Fibroblast of pulmonary artery (primary cell): ENCODE measurements around the gene DNER.
A peak's percentile ranks its signal among the peaks of the same experiment; 100 is the strongest.

Source experiments
- DNase-seq: peaks from one replicate; pipeline ENCODE4 v3.0.0-alpha.2; 2010; ENCODE audit warnings: low read depth
- H3K4me3 ChIP-seq: replicated peaks from 2 replicates; pipeline ENCODE4 v1.5.1; 2011; ENCODE audit warnings: low read depth, mild to moderate bottlenecking, control low read depth, low read length, moderate library complexity
- CTCF ChIP-seq: IDR thresholded peaks from 2 replicates; pipeline ENCODE4 v1.5.1; 2011; ENCODE audit warnings: mild to moderate bottlenecking, control low read depth, low read length, inconsistent platforms; ENCODE audit errors: missing control alignments

DNER gene

GRCh38 chr2:229438430-229439159, 275.8 kb downstream of the DNER start:
- no peak for DNase-seq
- H3K4me3 ChIP-seq: no peak overlapping the region
- no peak for TF ChIP-seq CTCF

- no peak for TF ChIP-seq CTCF
- H3K4me3 ChIP-seq: no peak overlapping the region
Measured at GRCh38 chr2:229437467-229437866, 276.9 kb downstream of the DNER start.

GRCh38 chr2:229434187-229434586, 280.2 kb downstream of the DNER start:
- DNase-seq: no peak
- no peak overlapping the region for H3K4me3 ChIP-seq
- TF ChIP-seq CTCF: no peak

More at GRCh38 chr2:229437467-229437866, 276.9 kb downstream of the DNER start:
- no peak for DNase-seq

GRCh38 chr2:229433351-229433750, 281.0 kb downstream of the DNER start:
- no peak for DNase-seq
- H3K4me3 ChIP-seq: no peak overlapping the region
- TF ChIP-seq CTCF: no peak

- peak; percentile 84 for DNase-seq
- H3K4me3 ChIP-seq: no peak overlapping the region
Measured at GRCh38 chr2:229431327-229431954, 282.9 kb downstream of the DNER start.

GRCh38 chr2:229429589-229429988, 284.8 kb downstream of the DNER start:
- DNase-seq: no peak
- no peak overlapping the region for H3K4me3 ChIP-seq
- TF ChIP-seq CTCF: no peak

More at GRCh38 chr2:229431327-229431954, 282.9 kb downstream of the DNER start:
- TF ChIP-seq CTCF: peak; percentile 52

GRCh38 chr2:229426464-229426863, 287.9 kb downstream of the DNER start:
- no peak overlapping the region for H3K4me3 ChIP-seq
- no peak for DNase-seq
- no peak for TF ChIP-seq CTCF
